ENCODE measurements around the gene ERCC5.

The ERCC5 gene

DNA sequence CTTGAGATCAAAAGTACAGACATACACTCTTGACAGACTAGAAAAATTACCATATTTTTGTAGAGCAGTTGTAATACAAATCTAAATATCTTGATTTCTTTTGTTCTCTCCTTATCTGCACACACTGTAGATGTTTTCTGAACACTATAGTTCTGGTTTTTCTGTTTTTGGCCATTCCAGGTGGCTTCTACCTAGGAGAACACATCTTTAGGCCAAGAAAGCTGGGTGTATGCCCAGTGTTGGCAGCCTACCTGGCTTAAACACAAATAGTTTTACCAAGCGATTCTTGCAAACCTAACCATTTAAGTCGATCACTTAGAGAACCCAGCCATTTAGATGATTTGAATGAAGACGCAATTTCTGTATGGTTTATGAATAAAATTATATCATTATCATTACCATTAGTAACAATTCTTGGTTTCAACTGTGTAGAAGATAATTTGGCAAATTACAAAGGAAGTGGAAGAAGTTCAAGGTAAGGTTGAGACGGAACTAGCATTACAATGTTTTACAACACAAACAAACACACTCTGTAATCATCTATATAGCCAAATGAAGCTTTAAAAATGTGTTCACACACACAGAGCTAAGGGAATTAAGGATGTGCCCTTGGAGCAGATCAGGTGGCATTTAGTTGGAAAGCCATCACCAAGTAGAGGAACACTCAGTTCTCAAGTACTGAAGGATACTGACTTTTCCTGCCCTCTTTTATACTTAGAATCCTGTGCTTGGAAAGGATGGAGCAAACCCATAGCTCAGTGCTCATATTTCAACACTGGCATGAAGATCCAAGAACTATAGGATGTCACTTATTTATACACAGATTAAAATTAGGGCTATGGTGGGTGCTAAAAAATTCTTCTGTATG lies 36.2 kb downstream of the ERCC5 start:
- no peak for DNase-seq (ENCODE audit: low read depth in 2 of 2)

DNA sequence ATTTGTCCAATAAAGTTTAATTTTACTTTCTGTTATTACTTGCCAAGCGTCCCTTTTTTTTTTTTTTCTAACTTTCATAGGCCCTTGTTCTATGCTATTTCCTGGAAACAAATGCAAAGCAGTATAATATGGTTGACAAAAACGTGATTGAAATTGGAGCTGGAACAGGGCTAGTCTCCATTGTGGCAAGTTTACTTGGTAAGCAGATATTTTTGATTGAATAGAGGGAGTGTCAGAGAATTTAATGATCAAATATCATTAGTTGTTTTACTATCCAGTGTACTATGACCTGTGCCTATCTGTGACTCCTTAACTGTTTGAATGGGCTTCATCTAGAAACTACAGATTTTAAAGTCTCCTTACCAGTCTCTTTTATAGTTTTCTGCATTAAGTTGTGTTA lies 46.7 kb downstream of the ERCC5 start:
- DNase-seq (ENCODE audit: low read depth in 2 of 2): no peak

DNA sequence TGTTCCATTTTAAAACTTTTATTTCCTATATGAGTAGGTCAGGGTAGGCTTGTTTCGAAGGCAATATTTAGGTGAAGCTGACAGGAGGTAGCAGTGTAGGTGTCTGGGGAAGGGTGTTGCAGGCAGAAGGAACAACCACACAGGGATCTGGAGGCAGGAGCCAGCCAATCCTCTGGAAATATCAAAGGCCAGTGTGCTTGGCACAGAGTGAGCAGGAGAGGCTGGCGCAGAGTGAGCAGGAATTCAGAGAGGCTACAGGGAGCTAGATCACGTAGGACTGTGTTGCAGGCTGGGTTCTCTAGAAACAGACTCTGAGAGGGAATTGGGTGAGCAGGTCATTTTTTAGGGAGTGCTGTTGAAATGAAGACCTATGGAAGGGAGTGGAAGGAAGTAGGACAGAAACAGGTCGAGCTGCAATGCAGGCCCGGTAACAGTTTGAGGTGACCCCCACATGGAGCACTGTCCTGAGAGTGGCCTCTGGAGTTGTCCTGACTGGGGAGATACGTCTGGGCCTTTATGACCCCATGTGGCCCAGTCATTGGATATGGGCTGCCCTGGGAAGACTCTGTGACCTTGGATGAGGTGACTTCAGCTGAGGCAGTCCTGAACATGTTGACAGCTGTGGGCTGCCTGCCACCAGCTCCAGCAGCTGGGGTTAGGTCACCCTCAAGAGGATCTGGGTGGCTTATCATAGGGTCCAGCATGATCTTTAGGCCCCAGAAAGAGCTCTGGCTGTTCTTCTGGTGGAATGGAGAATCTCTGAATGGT lies 51.7 kb downstream of the ERCC5 start:
- DNase-seq (ENCODE audit: low read depth in 2 of 2): no peak

DNA sequence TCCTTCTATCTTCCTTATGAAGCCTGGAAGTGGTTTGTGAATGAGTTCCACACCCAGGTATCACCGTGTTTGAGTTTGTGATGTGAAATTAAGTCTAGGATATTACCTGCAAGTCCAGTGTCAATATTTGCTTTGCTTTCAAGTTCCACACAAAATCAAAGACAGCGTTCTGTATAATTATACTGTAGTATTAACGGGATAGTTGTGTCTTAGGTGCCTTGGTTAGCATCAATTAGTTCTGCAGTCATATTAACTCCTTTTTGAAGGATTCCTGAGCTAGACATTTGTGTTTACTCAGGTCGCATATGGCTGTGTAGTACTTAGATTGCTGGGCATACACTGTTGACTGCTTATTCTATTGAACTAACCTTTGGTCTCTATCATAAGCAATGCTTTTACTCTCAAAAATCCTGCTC lies 54.4 kb downstream of the ERCC5 start:
- no peak for DNase-seq (ENCODE audit: low read depth in 2 of 2)

DNA sequence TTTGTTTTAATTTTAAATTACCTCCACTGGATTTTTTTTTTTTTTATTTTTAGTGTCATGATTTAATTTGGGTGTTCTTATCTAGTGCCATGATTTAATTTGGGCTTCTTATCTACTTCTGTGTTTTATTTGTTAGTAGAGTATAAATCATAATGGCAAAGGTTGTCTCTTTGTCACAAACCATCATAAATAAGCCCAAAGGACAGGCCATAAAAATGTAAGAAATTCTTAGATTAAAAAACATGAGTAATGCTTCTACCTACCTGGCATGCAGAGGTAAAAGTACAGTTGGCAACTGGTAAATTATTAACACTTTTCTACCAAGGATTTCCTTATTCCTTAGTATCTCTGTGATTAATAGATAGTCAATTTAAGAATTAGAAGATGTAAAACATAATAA lies 55.2 kb downstream of the ERCC5 start:
- DNase-seq (ENCODE audit: low read depth in 2 of 2): no peak

DNA sequence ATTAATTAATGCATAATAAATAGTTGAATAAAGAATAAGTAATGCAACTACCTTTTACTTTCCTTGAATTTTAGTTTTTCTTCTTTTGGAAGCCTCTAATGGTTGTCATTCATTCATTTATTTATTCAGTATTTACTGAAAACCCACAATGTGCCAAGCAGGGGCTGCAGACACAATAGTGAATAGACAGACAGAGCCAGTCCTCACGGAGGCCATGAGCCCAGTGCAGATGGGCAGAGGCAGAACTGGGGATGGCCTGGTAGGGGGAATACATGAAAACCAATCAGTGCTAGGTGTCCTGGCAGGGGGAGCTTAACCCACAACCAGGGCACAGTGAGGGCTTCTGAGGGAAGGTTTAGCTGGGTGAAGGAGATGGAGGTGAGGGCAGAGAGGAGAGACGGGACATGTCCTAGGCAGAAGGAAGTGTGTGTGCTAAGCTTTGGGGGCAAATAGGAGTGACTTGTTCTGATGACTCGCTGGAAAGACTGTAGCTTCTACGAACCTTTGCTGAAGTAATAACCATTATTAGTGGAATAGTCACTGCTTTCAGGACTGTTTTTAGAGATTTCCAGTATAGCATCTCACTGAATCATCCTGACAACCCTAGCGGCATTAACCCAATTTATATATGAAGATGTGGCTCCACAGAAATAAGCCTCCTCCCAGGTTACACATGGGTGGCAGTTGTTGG lies 55.9 kb downstream of the ERCC5 start:
- DNase-seq (ENCODE audit: low read depth in 2 of 2): no peak

DNA sequence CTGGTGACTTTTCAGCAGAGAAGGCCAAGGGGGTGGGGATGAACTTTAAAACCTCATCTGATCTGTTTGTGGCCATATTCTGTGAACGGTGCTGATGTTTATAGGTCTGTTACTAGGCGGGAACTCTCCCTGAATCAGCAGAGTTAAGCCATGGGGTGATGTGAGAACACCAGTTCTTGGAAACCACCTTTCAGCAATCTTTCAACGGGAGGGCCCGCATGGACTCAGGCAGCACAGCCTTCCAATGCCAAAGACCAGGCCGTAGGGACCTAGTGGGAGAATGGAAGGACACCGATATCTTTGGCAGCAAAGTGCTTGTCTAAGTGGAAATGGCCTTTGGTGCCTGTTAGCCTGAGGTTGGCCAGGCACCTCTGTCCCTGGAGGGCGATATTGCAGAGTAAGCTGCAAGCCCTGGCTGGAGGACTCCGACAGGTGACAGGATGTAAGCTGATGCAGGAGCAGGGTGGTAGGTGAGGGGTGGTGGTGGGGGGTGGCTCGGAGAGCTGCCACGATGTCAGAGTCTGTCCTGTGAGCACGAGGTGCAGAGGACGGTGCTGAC lies 57.0 kb downstream of the ERCC5 start:
- DNase-seq (ENCODE audit: low read depth in 2 of 2): no peak

DNA sequence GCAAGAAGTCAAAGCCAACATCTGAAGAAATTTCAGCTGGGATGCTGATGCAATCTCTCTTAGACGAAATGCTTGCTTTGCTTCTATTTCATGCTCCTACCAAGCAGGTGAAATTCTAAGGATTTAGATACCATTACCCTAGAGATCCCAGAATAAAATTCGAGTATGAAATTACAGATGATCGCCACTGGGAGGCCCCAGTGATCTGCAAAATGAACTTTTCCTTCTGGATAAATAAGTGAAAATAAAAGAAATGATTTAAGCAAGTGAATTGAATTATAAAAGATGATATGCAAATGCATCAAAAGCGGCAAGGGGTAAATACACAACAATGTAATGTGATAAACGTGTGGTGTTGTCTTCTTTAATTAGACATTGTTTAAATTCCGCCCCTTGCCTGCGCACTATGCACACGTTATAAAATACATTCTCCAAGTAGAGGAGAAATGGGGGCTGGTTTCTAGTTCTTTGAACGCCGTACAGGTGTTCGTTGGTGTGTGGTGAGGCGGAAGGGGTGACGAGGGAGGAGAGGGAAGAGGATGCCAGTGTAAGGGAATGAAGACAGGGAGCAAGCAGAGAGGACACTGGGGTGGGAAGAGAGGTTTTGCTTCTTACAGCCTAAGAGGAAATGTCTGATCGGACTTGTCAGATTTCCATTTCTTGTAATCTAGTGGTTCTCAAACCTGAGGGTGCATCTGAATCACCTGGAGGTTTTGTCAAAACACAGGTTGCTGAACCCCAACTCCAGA lies 58.0 kb downstream of the ERCC5 start:
- DNase-seq (ENCODE audit: low read depth in 2 of 2): no peak

DNA sequence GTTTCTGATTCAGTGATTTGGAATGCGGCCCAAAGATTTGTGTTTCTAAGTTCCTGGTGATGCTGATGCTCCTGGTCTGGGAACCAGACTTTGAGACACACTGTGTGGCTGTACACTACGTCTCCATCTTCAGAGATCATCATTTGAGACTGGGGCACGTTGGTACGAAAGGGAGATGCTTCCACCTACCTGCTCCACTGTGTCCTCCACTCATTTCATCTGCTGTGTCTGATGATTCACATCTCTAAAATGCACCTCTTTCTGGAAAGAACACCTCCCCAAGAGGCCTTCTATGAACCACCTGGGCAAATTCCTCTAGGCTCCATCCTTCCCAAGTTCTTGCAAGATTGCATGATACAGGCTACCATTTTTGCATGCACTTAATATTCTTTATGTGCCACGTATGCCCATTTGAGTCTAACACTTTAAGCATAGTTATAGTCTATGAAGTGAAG lies 58.6 kb downstream of the ERCC5 start:
- DNase-seq (ENCODE audit: low read depth in 2 of 2): no peak

DNA sequence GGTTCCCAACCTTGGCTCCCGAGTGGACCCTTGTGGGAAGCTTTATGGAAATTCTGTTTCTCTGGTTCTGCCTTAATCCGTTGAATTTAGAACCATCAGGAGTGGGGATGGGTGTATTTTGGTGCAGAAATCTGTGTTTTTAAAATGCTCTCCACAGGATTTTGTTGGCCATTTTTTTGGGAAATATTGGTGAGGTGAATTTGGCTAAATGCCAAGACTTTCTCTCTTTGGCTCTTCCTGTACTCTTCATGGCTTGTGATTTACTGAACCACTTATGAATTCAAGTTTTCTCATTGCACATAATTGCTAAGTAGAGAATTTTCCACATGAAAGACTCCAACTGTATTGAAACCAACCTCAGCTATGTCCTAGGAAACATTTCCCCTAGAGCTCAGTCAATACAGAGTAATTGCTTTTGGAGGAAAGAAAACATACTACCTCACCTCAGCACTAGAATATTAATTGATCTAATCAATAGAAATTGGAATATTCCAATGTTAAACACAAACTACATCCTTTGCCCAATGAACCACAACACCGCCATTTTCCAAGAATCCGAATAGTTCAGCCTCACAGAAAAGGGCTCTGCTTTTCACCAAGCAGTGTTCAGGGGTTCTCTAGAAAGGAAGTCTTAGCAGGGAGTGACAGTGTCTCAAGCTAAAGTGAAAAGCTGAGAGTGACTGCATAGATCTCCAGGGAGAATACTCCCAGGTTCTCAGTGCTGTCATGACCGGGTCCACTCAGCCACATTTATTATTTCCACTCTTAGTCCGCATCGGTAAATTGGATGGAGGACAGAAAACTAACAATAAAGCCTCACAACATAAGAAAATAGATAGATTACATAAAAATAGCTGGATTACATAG lies 60.3 kb downstream of the ERCC5 start:
- DNase-seq (ENCODE audit: low read depth in 2 of 2): no peak

DNA sequence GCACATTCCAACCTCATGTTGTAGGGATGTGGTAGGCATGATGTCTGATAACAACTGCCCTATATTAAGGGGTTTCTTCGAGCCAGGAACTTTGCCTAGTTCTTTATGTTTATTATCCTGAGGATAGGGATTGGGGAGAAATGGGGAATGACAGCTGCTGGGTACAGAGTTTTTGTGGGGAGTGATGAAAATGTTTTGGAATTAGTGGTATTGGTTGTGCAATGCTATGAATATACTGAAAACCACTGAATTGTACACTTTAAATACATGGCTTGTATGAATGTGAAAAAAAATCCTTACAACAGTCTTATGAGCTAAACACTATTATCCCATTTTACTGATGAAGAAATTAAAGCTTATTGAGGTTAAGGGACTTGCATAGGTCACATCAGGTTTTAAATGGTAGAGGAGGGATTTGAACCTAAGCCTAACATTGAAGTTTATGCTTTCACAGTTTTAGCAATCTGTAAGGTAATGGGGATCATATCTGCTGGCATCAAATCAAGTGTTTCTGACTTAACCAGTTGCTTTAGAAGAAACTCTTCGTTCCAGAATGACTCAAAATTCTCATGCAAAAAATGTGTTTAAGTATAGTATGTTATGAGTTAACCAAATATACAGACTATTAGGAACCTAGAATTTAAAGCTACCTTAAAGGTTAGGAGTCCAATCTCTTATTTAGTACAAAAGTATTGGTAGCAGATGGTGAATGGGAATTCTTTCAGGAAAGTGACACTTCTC lies 61.4 kb downstream of the ERCC5 start:
- DNase-seq (ENCODE audit: low read depth in 2 of 2): no peak

DNA sequence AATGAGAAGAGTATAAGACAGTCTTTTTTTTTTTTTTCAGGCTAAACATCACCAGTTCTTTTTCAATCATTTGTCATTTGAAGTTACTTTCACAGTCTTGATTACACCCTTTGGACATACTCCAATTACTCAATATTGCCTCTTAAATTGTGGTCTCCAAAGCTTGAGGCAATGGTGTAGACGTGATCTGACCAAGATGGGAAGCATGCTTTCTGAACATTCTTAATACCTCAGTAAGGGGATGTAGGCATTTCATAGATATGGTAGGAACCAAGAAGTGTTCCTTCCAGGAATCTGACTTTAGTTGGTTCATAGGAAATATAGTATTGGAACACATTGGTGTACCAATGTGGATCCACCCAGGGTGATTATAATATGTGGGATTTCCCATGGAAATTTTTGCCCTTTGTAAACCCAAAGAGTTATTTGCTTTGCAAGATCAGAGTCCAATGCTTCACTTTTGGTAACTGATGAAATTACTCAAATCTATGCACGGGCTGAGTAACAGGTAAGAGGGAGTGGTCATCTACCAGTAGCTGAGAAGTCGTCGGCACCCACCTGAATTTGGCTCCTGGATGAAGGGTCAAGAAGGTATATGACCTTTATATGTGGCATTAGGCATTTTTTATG lies 62.2 kb downstream of the ERCC5 start:
- DNase-seq (ENCODE audit: low read depth in 2 of 2): no peak

DNA sequence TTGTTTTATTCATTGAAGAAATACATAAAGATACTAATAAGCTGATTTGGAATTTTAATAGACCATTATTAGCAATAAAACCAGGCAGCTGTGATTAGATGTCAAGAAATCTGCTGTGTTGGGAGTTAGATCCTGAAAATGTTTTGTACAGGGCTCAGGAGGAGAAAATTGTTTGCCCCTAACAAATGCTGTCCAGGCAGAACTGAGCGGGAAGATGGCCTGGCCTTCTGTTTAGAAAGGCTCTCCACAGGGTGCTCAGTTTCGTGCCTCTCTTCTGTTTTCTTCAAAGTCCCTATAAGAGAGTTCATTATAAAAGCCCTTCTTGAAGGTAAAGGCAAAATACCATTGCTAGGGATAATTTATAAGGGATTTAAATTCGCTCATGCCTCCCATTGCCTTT lies 64.1 kb downstream of the ERCC5 start:
- DNase-seq (ENCODE audit: low read depth in 2 of 2): no peak

DNA sequence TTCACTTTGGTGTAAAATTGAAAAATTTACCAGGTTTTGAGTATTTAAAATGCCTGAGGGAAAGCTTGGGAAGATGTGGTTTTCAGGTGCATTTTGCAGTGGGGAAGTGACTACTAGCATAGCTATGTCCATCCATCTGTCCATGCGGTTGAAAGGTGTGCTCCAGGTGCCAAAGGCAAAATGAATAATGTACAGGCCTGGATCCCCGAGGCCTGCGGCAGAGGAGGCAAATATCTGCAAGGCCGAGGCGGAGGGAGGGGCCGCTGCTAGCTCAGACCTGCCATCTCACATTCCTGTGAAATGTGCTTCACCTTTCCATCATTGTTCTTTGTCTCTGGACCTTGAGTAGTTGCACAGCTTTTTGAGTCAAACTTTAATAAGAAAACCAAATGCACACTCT lies 65.5 kb downstream of the ERCC5 start:
- no peak for DNase-seq (ENCODE audit: low read depth in 2 of 2)

DNA sequence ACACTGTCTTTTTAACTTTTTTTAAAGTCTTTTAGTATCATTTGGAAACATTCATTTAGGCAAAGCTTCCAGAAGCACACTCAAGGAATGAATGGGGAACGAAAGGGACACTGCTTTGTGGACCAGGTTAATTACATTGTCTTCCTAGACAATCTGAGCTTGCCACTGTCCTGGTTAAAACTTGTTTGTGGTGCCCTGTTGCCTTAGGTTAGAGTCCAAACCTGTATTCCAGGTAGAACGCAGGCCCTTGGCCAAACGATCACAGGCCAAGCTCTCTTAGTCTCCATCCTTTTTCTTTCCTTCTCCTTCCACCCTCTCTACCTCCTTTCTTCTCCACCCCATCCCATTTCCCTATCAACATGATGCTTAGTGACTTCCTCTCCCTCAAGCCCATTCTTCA lies 66.8 kb downstream of the ERCC5 start:
- DNase-seq (ENCODE audit: low read depth in 2 of 2): no peak

DNA sequence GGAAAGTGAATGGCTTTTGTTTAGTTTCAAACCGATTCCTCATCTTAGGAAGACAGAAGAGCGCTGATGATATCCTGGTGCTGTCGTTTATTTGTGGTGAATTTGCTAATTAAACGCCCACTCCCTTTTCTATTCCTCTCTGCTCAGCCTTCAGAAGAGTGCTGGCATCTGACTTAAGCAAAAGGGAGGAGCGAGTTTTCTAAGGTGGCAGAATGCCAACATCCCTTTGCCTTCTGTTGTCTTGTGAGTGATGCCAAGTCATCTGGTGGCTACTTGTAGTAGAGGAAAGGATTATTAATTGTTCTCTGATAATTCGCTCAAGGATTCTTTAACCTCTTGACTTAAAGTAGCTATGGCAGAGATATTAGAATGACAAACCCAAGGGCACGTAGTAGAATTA lies 68.1 kb downstream of the ERCC5 start:
- no peak for DNase-seq (ENCODE audit: low read depth in 2 of 2)

DNA sequence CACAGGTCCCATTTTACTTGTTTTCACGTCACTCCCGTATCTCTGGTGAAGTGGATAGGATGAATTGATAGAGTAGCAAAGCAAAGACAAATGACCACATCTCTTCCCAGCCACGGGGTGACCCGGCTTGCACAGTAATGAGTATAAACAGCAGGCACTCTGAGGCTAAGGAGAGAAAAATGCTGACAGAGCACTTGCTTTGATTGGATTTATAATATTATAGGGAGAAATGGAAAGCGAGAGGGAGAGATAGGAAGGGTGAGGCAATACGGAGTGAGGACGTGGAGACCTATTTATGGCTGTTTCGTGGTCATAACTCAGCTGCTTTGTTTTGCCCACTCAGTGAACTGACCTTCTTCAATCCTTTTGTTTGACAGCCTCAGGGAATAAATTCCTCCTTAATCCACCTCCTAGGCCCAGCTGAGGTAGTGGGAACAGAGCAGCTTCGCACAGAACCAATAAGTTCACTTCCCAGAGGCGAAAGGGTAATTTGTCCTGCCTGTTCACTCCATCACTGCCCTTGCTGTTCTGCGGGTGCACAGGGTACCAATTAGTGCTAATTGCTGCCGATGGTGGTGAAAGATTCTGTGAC lies 68.6 kb downstream of the ERCC5 start:
- DNase-seq (ENCODE audit: low read depth in 2 of 2): no peak

DNA sequence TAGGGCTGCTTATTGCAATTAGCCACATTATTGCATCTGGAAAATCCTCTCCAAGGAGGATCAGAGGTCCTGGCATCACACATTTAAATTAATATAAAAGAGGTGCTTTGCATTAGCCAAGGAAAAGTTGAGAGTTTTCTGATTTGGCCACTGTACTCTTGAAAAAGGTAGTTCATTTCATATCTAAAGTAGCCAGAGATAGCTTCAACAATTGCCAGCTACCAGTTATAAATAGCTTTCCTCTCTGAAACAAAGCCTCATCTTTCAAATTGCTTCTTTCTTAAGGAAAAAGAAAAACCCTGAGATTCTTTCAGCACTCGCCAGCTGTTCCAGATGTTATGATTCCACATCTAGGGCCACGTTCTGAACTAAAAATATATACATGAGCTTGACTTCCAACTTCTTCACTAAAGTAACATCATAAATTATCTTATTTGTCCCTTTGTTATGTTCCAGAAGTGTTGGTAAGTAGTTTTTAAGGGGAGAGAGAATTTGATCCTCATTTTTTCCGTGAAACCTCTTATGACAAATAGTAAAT lies 69.6 kb downstream of the ERCC5 start:
- no peak for DNase-seq (ENCODE audit: low read depth in 2 of 2)

DNA sequence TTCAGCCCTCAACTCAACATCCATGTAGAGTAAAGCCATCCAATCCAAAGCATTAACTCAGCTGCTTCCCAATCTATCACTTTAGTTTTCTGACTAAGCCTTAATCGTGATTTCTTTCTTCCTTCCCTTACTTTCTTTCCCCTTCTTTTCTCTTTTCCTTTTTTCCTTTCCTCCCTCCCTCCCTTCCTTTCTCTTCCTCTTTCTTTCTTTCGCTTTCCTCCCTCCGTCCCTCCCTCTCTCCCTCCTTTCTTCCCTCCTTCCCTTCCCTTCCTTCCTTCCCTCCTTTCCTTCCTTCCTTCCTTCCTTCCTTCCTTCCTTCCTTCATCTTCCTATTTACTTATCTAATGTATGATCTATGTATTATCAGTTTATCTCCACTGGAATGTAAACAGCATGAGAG lies 71.2 kb downstream of the ERCC5 start:
- no peak for DNase-seq (ENCODE audit: low read depth in 2 of 2)

All from stimulated activated CD8-positive, alpha-beta memory T cell treated with anti-CD3 and anti-CD28 coated beads, Interleukin-15, amount 100 ng/mL, for 48 hours (primary cell).